IPS-11a (cell line): Measurements from ENCODE around the gene ETV6.

Experiments used
- H3K4me3 ChIP-seq: one replicate; pipeline ENCODE4 v1.5.1; 2013; ENCODE audit warnings: low read depth, low read length, control low read depth

ETV6 gene

DNA sequence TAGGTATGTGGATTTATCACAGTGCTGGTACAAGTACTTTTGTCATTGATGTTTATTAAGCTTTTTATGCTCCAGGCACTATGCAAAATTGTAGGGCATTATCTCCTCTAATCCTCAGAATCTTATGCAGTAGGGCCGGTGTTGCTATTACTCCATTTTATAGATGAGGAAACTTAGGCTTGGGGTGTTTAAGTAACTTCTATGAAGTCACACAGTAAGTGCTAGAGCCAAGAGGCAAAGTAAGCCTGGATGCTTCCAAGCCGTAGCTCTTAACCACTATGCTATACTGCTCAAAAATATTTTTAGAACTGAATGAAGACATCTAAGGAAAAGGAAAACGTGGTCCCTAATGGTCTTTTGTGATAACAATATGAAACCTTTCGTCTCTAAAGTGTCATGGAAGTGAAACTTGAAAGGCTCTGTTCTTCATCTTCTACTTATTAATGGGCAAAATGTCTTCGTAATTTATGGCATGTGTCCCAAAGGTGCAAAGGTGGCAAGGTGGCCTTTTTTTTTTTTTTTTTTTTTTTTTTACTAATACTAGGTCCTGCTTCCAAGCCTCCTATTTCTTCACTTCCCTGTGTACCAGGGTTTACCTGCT lies 85.2 kb downstream of the ETV6 start:
- no peak overlapping the region for H3K4me3 ChIP-seq

DNA sequence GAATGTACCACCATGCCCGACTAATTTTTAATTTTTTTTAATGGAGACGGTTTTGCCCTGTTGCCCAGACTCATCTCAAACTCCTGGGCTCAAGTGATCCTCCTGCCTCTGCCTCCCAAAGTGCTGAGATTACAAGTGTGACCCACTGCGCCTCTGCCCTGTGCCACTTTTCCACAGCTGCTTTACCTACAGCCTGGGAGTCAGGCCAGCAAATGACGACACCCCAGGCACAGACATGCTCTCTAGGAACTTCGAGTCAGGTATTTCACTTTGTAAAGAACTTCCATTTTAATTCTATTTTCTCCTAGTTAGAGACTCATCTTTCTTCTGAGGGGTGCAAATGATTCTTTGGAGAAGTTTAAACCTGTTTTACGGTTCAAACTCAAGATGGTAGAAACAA lies 89.0 kb downstream of the ETV6 start:
- no peak overlapping the region for H3K4me3 ChIP-seq

DNA sequence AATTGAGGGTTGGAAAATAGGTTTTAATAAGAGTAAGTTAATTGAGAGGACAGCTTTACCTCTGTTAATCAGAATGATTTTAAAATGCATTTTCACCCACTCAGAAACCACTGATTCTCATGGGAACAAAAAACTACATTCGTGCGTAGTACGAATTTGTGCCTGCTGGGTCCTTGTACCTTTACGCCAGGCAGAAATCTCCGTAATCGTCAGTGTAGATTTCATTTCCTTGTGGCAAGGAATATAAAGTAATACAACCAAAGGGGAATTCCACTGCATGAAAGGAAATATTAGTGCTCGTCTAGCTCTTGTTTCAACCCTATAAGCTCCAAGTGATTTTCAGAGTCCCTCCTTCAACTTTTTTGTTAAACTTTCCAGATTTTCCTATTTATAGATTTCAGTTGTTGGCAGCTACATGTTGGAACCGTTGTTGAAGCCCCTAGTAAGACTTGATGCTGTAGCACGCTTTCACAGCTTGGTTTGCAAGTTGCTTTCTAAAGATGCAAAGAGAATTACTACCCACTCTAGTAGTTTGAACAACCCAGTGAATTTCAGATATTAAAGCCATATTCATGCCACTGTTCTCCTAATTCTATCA lies 90.6 kb downstream of the ETV6 start:
- H3K4me3 ChIP-seq = no peak overlapping the region

DNA sequence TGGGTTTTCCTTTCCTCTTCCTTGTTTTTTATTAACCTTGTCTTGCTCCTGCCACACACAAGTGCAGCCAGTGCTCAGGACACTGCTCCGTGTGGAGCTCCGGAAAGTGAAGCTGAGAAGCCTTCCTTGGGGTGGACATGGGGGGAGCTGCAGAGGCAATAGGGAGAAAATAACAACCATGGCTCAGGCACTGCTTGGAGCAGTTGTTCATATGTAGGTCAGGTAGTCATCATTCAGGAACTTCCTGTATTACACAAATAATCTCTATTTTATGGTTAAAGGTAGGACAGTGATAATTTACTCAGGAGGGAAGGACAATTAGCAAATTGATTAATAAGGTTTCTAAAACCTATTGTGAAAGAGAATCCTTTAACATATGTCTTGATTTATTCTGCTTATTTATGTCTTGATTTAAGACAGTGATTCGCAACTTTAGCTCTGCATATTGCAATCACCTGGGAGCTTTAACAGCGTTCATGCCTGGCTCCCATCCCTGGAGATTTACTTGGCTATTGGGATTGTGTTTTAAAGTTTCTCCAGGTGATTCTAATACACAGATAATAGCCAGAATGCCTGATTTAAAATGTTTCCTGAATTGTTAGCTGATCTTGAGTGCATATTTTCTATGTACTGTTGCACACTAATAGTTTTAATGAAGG lies 92.1 kb downstream of the ETV6 start:
- no peak overlapping the region for H3K4me3 ChIP-seq

DNA sequence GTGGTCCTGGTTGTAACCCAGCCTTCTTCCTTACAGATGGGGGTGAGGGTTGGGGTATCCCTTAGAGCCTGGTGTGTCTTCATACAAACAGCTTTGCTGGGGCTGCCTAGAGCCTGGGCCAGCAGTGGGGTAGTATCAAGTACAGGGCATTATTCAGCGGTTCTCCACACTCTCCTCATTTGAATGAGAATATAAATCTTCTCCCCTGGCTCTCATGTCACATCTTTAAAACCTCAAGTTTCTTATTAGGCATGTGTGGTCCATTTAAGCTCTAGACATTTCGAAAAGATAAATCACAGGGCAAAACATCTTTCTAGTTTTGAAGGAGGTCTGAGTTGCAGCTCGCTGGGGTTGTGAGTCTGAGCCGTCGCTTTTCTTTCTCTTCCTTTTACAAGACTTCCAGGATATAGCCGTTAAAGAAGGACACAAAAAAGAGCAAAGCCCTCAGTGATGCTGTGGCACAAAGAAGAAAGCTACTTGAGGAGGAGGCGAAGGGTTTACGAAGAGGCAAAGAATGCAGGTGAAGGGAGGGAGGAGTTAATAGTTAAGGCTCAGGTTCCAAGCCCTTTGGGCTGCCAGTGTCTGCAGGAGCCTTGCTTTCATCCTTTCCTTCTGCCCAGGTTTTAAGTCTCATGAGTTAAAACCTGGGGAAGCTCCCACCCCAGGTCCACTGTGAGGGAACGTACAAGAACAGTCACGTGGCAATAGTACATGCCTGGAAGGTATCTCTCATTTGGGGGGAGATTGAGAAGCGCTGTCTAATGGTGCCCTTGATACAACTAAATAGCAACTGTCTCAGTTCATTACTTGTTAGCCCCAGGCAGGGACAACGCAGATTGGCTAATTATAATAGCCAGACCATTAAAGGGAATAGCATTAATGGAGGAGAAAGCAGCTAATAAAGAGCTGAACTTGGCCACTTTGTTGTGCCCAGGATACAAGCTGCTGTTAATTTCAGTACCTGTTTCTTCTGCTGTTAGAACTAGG lies 94.2 kb downstream of the ETV6 start:
- H3K4me3 ChIP-seq = no peak overlapping the region

DNA sequence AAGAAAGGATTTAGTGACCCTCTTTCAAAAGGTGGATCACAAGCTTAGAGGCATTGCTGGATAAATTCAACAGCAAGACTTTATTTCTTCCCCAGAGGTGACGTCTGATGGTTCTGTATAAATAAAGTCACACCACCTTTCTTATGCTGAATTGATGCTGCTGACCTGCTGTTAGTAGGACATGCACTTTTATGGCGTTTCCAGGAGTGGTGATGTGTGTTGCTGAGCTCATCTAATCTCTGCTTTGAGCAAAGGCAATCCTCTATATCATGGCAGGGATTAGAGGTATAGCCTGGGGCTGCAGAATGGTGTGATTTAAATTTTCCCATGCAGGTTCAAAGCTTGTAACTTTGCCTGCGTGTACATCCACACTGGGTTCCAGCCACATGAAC lies 94.9 kb downstream of the ETV6 start:
- H3K4me3 ChIP-seq = no peak overlapping the region

DNA sequence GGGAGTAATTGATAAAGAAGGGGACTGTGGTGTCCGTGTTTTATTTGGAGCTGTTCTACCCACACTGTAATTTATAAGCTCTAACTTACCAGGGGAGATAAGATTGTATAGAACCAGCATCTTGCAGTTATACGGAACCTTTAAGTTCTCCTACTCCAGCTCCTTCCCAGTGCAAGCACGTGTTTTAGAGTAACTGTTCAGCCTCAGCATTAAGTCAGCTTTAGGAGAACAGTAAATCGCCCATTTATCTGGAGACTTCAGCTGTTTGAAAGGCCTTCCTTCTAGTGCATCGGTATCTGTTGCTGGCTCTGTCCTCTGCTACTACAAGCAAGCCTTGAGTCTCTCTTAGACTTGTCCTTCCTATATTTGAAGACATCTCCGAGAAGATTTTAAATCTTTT lies 95.6 kb downstream of the ETV6 start:
- no peak overlapping the region for H3K4me3 ChIP-seq

DNA sequence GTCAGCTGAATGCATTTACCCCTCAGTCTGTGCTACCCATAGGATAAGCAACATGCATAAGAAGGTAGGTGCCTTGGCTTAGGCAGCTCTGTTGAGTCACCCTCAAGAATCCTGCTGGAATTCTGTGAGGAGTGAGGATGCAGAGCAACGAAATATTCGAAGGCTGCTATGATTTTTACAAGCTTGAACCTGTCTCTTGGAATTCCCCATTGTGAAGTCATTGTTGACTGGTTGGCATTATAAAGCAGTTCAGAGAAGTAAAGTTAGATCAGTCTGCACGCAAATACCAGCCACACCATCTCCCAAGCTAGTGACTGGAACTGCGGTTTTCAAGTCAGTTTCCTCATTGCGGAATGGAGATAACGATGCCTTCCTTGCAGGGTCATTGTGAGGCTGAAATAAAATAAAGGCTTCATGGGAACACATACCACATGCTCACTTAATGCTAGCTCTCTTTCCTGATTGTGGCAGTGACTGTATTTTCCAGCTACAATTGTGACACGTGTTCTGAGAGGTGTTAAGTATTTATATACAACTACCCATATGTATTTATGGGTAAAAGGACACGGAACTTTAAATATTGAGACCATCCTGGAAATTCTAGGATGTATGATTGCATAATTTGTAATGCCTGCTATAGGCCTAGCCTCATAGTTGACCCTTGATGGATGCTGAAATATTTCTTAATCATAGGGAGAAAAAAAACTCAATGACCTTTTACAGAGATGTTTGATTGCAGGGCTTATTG lies 96.7 kb downstream of the ETV6 start:
- H3K4me3 ChIP-seq = no peak overlapping the region

DNA sequence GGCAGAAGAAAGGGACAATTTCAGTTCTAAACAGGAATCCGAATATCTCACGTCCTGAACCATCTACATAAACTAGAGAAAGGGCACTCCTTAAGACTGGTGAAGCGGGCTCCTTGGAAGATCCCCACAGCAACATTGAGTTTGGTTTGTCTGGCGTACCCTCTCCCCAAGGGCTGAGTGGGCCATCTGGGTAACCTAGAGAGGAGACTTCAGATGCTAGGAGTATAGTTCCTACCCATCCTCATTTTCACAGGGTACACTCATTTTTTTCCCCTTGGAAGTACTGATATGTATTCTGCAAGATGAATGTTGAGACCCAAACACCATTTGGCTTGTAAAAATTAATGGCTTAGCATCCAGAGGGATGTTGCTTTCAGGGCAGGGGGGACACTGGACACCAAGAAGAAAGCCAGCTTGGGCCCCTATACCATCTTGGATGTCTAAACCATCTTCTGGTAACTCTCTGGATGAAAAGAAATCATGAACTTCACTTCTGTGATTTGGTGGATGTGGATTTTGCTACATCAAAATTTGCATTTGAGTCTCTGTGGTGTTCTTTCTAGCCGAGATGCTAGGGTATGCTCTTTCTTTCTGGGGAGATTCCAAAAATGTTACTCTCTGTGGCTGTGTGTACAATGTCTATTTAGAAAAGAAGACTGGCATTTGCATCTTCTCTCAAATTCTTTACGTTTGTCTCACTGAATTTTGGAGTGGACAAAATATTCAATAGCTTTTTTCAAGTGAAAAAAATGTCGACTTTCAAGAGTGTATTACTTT lies 97.7 kb downstream of the ETV6 start:
- no peak overlapping the region for H3K4me3 ChIP-seq

DNA sequence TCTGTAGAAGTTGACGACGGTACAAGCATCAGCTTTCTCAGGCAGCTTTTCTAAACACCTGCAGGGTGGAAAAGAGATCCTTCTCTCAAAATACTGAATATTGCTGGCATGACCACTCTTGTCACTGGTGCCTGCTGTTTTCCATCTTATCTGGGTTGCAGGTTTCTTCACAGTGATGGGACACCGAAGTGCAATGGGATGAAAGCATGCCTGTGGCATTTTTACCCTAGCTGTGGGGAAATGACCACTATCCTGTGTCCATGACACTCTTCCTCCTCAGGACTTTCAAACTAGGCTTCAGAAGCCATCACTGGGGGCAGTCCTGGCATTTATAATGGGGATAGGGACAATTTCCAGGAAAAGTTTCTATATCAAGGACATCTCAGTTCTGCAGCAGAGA lies 98.5 kb downstream of the ETV6 start:
- H3K4me3 ChIP-seq = no peak overlapping the region

DNA sequence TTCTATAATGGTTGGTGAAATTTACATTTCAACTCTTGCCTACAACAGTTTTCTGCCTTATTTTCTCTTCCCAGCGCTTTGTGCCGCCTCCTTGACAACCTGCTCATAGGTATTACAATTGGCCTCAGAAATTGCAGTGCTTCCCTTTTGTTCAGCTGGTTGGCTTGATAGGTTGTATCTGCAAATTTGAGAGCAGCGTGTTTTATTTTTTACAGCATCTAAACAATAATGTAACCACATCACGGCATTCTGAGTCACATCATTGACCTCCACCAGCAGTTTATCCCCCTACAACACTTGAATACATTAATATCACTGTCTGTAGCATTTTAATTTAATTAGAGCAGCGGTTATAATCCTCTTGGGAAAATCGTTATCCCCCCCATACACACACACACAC lies 99.4 kb downstream of the ETV6 start:
- no peak overlapping the region for H3K4me3 ChIP-seq

DNA sequence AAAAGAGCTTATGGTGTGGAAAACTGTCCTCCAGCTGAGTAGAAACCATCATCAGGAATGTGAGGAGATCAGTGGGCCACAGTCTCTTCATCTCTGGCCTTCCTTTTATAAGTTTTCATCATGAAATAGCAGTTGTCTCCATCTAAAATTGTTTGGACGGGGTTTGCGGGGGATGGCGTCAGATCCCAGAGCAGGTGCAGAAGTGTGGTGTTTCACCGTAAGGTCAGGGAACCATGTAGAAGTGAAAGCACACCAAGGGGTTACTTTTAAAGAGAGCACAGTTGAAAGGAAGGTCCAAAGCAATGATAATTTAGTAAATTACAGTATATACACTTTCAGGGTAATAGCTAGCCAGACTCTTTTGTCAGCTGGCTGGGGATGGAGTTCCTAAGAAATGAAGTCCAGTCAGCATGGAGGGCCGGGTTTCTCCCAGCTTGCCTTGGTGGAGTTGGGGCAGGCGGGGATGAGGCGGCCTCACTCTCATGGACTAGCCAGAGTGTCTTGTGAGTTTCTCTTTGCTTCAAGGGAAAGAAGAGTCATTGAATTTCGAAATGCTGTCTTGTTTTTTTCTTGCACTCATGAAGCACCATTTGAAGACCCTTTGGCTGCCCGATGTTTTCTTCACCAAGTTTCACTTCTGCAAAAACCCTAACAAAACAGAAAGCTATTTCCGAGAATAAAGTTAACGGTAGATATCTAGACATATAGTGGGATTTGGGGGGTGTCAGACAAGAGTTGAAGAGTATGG lies 100.6 kb downstream of the ETV6 start:
- no peak overlapping the region for H3K4me3 ChIP-seq

DNA sequence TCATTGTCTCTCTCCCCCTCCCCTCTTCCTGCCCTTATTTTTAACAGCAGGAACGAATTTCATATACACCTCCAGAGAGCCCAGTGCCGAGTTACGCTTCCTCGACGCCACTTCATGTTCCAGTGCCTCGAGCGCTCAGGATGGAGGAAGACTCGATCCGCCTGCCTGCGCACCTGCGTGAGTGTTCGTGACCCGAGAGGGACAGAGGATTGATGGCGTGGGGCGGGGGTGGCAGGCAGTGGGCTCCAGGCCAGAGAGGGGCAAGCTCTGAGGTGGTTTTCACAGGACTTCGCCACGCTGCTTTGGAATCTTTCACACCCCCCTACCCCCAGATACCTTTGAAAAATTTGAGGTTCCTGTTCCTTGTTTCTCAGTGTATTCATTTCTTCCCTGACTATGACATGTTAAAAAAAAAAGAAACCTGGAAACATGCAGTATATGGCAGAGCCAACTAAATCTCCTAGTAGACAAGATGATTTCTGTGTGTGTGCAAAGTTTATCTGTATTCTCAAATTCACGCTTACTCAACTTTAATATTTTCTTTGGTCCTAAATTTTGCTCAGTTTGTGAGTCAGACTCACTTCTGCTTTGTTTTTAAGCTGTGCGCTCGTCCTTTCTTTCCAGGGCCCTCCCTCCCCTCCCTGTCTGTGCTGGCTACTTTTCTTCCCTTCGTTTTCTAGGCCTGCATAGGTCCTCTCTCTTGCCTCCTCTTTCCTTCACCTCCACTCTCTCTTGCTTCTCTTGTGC lies 103.1 kb downstream of the ETV6 start:
- no peak overlapping the region for H3K4me3 ChIP-seq

DNA sequence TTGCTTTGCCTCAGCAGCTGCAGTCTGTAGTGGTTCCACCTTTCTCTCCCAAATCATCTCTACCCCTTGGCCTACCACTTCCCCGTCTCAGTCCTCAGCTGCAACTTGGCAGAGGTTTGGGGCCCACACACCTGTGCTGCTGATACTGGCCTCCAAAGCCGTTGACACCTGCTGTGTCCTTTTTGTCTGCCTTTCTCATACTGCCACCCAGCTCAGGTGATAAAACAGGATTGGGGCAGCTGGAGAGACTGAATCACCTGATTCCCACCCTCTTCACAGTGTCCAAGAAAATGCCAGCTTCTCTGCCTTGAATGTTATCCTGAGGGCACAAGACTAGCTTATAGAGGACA lies 103.7 kb downstream of the ETV6 start:
- H3K4me3 ChIP-seq = no peak overlapping the region

DNA sequence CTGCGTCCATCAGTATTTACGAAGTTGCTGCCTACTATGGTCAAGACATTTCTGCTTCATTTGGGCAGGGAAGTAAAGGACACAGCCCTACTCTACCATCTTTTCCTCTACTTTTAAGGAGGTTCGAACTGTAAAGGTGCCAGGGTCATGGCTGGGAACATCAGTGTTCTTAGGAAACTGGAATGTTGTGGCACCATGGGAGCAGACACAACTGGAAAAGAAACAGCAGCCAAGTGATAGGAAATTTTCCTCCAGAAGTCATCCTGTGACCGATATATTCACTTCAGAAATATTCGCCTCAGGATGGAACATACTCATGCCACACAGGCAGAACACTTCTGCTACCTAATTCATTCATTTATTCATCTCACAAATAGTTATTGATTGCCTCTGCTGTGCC lies 104.4 kb downstream of the ETV6 start:
- H3K4me3 ChIP-seq = no peak overlapping the region

DNA sequence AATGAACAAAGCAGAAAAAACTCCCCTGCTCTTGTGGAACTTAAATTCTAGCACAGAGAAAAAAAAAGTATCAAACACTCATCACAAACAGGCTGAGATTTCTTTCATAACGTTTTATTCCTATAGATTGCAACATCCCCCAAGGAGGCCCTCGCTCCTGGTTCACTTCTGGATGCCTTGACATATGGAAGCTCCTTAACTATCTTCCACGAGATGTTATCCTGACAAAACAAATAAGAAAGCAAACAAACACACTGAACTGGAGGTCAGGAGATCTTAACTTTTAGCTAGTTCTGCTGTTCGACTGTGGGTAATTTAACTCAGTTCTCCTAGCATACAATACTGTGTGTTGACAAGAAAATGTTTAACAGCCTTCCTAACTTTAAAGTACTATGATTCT lies 104.8 kb downstream of the ETV6 start:
- H3K4me3 ChIP-seq = no peak overlapping the region

DNA sequence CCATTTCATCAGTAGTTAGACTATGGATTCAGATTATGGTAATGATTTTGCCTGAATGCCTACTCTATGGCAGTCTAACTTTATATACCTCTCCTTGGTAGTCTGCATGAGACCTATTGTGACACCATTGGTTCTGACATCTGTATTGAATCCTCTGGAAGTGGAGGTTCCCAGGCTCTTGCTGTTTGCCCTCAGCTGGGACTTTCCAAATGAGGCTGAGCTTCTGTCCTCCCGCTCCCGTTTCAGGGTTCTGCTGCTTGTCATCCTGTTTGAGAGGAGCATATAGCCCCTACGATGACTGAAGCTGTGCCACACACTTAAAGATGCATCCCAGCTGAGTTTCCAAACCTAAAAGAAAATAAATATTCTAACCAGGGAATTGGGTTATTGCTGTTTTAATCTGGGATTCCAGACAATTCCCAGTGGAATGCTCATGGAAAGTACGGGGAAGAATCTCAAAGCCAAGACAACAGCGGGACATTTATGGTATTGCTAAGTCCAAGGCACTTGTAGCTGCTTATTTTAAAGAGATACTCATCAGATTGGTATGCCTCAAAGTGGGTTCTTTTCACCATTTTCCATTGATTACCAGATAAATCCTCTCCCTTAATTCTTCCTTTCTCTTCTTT lies 105.9 kb downstream of the ETV6 start:
- H3K4me3 ChIP-seq = no peak overlapping the region

DNA sequence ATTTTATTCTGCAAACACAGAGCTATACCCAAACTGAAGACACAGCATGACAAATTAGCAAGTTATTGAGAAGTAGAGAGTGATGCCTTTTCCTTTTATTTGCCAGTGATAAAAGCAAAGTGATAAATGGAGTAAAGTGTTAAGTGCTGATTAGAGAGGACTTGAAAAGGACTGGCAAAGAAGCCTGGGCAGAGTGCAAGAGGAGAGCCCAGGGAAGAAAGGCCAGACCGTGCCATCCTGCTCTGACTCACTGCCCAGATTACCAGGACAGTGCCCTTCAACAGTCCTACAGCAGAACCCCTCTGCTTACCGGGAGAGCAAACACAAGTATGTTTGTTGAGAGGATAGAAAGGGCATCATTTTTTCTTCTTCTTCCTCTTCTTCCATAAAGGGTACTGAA lies 106.5 kb downstream of the ETV6 start:
- no peak overlapping the region for H3K4me3 ChIP-seq
